ENCODE results near the gene KCNK4. TPM values are rescaled to one million over a fixed set of nuclear protein-coding genes. Genes with fewer than 3 reads are reported as not detected.

The KCNK4 gene
- total and polyA plus RNA-seq, 4 donors, result 0.09 TPM; not detected in 3

DNA sequence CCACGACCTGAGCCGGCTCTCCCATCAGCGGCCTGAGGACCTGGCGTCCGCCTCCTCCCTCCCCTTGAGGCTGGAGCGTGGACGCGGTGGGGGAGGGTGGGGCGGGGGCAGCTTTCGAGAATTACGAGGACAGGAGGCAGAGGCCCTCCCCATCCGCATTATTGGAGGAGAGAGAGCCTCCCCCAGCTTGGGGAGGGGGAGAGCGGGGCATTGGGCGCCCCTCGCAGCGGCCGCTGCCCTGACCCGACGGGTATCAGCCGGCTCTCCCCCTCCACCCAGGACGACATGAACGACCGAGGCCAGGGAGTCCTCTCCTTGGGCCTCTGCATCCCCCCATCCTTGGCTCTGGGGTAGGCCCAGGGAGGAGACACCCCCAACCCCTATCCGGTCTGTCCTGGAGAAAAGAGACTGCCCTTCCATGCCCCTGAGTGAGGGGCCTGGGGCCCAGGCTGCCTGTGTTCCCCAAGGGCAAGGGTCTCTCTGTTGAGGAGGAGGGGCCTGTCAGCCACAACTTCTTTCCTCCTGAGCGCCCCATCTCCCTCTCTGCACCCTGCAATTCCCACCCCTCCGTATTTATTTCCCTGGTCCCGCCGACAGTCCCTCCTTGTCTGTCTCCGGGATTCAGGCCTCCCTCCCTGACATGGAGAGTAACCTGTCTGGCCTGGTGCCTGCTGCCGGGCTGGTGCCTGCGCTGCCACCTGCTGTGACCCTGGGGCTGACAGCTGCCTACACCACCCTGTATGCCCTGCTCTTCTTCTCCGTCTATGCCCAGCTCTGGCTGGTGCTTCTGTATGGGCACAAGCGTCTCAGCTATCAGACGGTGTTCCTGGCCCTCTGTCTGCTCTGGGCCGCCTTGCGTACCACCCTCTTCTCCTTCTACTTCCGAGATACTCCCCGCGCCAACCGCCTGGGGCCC lies 5.0 kb upstream of the KCNK4 start:
- TF ChIP-seq, protein P1, sequence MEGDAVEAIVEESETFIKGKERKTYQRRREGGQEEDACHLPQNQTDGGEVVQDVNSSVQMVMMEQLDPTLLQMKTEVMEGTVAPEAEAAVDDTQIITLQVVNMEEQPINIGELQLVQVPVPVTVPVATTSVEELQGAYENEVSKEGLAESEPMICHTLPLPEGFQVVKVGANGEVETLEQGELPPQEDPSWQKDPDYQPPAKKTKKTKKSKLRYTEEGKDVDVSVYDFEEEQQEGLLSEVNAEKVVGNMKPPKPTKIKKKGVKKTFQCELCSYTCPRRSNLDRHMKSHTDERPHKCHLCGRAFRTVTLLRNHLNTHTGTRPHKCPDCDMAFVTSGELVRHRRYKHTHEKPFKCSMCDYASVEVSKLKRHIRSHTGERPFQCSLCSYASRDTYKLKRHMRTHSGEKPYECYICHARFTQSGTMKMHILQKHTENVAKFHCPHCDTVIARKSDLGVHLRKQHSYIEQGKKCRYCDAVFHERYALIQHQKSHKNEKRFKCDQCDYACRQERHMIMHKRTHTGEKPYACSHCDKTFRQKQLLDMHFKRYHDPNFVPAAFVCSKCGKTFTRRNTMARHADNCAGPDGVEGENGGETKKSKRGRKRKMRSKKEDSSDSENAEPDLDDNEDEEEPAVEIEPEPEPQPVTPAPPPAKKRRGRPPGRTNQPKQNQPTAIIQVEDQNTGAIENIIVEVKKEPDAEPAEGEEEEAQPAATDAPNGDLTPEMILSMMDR (IDR thresholded peaks at IDR 0.05; ENCODE audit: control extremely low read depth, extremely low read depth), result no peak
- peaks cover 0 to 3% (median 0%) of the 10 kb centered on the region in 4 donors for H3K9me3 ChIP-seq (ENCODE audit: control insufficient read depth in 4 of 4, insufficient read depth in 3 of 4, low read length in 3 of 4)
- peaks cover 0 to 5% (median 2%) of the 10 kb centered on the region in 4 donors for H3K36me3 ChIP-seq (ENCODE audit: control insufficient read depth in 4 of 4, insufficient read depth in 4 of 4, low read length in 4 of 4)
- WGBS, 2 donors, result 28 to 34% methylated on average over 33 to 40 of the region's 40 CpGs
- ATAC-seq (ENCODE audit: insufficient read depth, low FRiP score) (no peak), DNase-seq (no peak)
- H3K27me3 ChIP-seq (ENCODE audit: control insufficient read depth in 3 of 3, insufficient read depth in 3 of 3, low read length in 2 of 3), result peaks cover 0 to 11% (median 11%) of the 10 kb centered on the region in 3 donors
- no peak overlapping the region for H3K9ac ChIP-seq (ENCODE audit: insufficient read depth in 1 of 2, low read length in 2 of 2)
- peak overlapping the region; percentile 48 for H3K4me3 ChIP-seq
- peaks cover 0 to 20% (median 0%) of the 10 kb centered on the region in 5 donors for H3K4me1 ChIP-seq (ENCODE audit: control insufficient read depth in 5 of 5, insufficient read depth in 5 of 5, low read length in 5 of 5)
- H3K27ac ChIP-seq (ENCODE audit: low read depth in 1 of 2, low read length in 1 of 2), result peak overlapping the region; percentile 88 to 98

DNA sequence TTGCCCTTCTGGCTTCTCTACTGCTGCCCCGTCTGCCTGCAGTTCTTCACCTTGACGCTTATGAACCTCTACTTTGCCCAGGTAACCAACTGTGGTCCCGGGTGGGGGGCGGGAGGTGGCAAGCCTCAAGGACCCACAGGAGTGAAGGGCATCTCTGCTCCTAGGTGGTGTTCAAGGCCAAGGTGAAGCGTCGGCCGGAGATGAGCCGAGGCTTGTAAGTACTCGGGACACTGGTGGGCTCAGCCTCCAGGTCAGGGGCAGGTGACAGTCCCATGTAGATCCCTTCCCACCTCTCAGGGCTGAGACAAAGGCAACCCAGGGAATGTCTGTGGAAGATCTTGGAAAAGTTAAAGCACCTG lies 4.3 kb upstream of the KCNK4 start:
- H3K27ac ChIP-seq (ENCODE audit: low read depth in 1 of 2, low read length in 1 of 2), result no peak overlapping the region
- ATAC-seq (ENCODE audit: insufficient read depth, low FRiP score) (no peak), DNase-seq (no peak)
- peaks cover 0 to 4% (median 0%) of the 10 kb centered on the region in 4 donors for H3K36me3 ChIP-seq (ENCODE audit: control insufficient read depth in 4 of 4, insufficient read depth in 4 of 4, low read length in 4 of 4)
- H3K9ac ChIP-seq (ENCODE audit: insufficient read depth in 1 of 2, low read length in 2 of 2), result no peak overlapping the region
- WGBS, 2 donors, result 89 to 98% methylated on average over 9 of the region's 9 CpGs
- H3K27me3 ChIP-seq (ENCODE audit: control insufficient read depth in 3 of 3, insufficient read depth in 3 of 3, low read length in 2 of 3), result peaks cover 0 to 12% (median 12%) of the 10 kb centered on the region in 3 donors
- TF ChIP-seq, protein P1 (IDR thresholded peaks at IDR 0.05; ENCODE audit: control extremely low read depth, extremely low read depth), result no peak
- peaks cover 0 to 4% (median 0%) of the 10 kb centered on the region in 4 donors for H3K9me3 ChIP-seq (ENCODE audit: control insufficient read depth in 4 of 4, insufficient read depth in 3 of 4, low read length in 3 of 4)
- peaks cover 0 to 21% (median 0%) of the 10 kb centered on the region in 5 donors for H3K4me1 ChIP-seq (ENCODE audit: control insufficient read depth in 5 of 5, insufficient read depth in 5 of 5, low read length in 5 of 5)
- H3K4me3 ChIP-seq, result no peak overlapping the region

DNA sequence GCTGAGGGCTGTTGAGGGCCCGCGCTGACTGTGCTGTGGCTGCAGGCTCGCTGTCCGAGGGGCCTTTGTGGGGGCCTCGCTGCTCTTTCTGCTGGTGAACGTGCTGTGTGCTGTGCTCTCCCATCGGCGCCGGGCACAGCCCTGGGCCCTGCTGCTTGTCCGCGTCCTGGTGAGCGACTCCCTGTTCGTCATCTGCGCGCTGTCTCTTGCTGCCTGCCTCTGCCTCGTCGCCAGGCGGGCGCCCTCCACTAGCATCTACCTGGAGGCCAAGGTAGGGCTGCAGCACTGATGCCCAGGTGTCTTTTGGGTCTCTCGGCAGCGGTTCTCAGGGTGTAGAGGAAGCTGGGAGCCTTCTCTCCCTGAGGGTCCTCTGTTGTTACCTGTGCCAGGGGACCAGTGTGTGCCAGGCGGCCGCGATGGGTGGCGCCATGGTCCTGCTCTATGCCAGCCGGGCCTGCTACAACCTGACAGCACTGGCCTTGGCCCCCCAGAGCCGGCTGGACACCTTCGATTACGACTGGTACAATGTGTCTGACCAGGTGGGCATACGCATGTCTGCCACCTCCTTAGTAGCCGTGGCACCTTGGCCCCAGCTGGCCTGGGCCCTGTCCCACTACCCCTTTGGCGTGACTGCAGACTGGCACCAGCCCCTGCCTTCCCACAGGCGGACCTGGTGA lies 3.3 kb upstream of the KCNK4 start:
- H3K27me3 ChIP-seq (ENCODE audit: control insufficient read depth in 3 of 3, insufficient read depth in 3 of 3, low read length in 2 of 3), result peaks cover 0 to 17% (median 12%) of the 10 kb centered on the region in 3 donors
- 96 to 97% methylated on average over 33 of the region's 33 CpGs for WGBS, 2 donors

More for the DNA sequence above, 3.3 kb upstream of the KCNK4 start:
- Histone ChIP-seq H3K27ac (ENCODE audit: low read depth in 1 of 2, low read length in 1 of 2) (no peak overlapping the region), H3K4me1 (ENCODE audit: control insufficient read depth in 5 of 5, insufficient read depth in 5 of 5, low read length in 5 of 5) (peaks cover 0 to 30% (median 0%) of the 10 kb centered on the region in 5 donors), H3K36me3 (ENCODE audit: control insufficient read depth in 4 of 4, insufficient read depth in 4 of 4, low read length in 4 of 4) (peaks cover 0 to 3% (median 0%) of the 10 kb centered on the region in 4 donors), H3K4me3 (no peak overlapping the region), H3K9me3 (ENCODE audit: control insufficient read depth in 4 of 4, insufficient read depth in 3 of 4, low read length in 3 of 4) (peaks cover 0 to 5% (median 0%) of the 10 kb centered on the region in 4 donors), H3K9ac (ENCODE audit: insufficient read depth in 1 of 2, low read length in 2 of 2) (no peak overlapping the region)
- TF ChIP-seq, protein P1 (IDR thresholded peaks at IDR 0.05; ENCODE audit: control extremely low read depth, extremely low read depth), result no peak
- no peak for ATAC-seq (ENCODE audit: insufficient read depth, low FRiP score)
- no peak for DNase-seq

All from lung (tissue), 12 donors.